T follicular helper cell (primary cell): Measurements from ENCODE around the gene MAFB.
"Not testable (repeated sequence)": the region's sequence is repeated elsewhere in the genome, so short reads cannot be mapped to it uniquely, and the experiment has no call there.

Experiments used
- DNase-seq: peaks from one replicate; pipeline ENCODE4 v3.0.0-alpha.2; 2020; ENCODE audit warnings: low read depth
- total RNA-seq, 2 experiments: gene quantifications; one replicate each; lab custom pipeline; 2026; lab: John Stamatoyannopoulos, UW

MAFB gene
- 0 reads per million in 2 experiments for total RNA-seq

DNA sequence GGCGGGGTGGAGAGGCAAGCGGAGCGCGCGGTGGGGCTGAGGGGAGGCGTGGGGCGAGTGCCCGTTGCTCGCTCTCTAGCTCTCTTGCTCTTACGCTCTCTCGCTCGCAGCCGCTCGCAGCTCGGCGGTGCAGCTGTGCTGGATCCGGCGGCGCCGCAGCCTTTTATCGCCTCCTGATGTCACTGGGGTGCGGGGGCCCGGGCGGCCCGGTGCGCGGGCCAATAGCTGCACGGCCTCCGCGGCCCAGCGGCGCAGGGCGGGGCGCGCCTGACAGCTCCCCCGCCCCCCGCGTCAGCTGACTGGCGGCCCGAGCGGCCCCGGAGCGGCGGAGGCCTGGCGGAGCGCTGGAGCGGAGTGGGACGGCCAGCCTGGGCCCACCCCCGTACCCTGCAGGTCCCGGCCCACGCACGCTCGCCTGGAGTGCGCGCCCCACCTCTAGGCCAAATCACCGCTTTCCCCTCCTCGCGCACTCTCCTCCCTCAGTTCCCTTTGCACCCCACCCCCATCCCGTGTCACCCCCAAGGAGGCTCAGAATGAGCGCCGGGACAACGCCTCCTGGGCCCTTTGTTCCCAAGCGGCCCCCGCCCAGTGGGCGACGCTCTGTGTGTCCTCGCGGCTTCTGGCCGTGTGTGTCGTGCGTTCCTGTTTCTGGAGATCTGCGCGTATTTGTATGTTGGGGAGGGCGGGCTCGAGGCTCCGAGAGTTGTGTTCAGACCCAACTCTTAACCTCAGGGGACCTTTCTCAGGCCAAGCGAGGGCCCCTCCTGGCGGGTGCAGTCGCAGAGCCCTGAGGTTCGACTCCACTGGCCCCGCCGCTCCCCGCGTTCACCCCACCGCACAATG, at the start of gene MAFB:
TSS of gene MAFB (minus strand) at position 137 of the 843 bp plus-strand sequence. CDS start 386 bp downstream, outside the sequence.
- DNase-seq = no peak

DNA sequence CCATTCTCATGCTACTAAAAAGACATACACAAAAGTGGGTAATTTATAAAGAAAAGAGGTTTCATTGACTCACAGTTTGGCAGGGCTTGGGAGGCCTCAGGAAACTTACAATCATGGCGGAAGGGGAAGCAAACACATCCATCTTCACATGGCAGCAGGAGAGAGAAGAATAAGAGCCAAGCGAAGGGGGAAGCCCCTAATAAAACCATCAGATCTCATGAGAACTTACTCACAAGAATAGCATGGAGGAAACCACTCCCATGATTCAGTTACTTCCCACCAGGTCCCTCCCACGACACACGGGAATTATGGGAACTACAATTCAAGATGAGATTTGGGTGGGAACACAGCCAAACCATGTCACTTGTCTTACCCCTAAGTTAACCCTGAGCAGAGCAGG, 47.4 kb upstream of the MAFB start:
- not testable (repeated sequence) for DNase-seq

DNA sequence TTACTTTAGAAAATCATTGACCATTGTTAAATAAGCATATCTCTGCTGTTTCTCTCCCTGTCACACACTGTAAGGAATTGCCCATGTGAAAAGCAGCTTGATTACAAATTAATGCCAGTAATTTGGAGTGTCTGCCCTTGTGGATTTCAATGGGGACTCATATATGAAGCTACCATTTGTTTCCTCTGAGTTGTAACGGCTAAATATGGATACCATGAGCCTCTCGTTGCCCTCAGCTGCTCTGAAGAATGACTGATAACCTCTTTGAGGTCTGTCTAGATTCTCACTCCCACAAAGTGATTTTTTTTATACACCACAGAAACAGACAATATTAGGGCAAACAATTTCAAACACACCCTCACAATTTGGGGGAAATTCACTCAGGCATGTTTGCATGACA, 40.0 kb upstream of the MAFB start:
- DNase-seq = no peak

DNA sequence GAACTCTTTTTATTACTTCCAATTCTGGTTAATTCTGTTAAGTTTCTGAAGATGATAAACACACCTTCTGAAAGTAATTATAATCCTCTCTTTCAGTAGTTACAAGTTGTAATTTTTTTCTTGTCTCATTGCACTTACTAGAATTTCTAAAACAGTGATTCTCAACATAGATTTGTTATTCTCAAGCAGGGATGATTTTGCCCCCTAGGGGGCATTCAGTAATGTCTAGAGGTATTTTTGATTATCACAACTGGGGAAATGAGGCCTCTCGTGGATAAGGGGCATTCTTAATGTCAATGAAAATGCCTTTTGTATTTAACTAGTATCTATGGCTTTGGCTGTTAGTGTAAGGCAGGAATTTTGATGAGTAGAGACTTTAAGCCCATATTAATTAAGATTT, 39.4 kb upstream of the MAFB start:
- no peak for DNase-seq

DNA sequence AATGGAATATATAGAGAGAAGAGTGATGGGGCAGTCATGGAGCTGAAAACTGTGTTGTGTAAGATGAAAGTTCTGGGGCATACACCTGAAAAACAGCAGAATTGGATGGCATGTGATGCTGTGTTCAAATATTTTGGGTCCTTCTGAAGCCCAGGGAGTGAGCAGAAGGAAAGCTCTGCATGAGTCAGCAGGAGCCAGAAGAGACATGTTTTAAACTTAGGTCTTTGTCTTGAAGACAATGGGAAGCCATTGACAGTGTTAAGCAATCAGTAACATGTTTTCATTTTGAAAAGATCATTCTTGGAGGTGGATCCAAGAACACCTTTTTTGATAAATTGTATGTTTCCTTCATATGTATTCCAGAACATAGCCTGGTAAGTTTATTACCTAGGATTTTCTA, 38.9 kb upstream of the MAFB start:
- DNase-seq = no peak

DNA sequence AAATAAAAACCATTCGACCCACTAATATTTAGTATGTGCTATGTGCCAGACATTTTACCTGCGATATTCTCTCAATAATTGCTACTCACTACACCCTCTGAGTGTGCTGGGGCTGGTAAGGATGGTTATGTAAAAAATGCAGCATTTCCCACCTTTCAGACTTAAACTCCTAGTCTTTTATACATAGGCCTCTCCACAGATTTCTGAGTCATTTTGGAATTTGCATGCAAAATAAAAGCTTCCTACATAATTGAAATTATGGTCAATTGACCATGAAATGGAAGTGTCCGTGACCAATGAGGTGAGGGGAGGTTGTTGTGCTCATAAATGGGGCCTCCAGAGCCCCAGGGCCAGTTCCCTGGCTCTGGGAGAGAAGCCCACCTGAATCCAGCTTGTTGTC, 37.7 kb upstream of the MAFB start:
- no peak for DNase-seq

DNA sequence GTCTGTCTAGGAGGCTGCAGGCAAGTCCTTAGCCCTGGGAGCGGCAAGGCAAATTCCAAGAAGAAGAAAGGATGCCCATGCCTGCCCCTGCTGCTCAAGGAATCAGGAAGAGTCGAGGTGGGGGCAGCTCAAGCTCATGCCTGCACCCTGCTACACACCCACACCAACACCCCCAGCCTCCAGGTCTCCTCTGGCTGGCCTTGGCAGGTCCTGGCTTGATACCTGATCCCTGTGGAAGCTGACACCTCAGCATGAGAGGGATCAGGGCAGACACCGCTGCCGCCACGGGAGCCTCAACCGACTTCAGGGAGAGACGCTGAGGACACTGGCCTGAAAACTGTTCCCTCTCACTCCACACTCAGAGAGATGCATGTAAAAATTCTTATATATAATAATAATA, 35.5 kb upstream of the MAFB start:
- no peak for DNase-seq

DNA sequence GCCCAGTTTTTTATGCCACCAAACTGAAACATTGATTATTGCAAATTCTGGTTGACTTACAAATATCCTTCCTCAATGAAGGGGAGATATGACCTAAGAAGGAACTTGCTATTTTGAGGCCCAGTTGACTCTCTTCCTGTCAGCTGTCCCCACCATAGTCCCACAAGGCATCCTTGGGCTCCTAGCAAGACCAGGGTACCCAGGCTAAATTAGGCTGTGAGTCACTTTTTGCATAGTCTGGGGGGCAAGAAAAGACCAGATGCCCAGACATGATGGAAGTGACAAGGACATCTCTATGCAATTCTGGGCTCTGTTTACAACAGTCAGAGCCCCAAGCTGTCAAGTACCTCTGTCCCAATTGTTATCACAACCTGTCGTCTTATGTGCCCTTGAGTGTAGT, 31.8 kb upstream of the MAFB start:
- DNase-seq = no peak

DNA sequence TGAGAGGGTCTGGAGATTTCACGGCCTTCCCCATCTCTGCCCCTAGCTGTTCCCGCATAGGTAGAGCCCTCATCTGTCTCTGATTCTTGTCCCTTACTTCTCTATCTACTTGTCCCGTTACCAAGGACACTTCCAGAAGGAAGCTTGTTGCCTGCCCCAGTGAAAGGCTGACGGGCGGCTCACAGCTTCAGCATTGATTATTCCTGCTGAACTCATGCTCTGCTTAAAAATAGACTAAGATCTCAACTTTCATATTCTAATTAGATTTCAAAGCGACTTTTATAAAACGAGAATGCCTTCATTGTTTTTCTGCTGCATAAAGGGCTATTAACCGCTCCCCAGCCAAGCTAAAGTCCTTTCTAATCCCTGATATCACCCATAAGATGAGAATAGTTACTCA, 31.1 kb upstream of the MAFB start:
- DNase-seq = no peak

DNA sequence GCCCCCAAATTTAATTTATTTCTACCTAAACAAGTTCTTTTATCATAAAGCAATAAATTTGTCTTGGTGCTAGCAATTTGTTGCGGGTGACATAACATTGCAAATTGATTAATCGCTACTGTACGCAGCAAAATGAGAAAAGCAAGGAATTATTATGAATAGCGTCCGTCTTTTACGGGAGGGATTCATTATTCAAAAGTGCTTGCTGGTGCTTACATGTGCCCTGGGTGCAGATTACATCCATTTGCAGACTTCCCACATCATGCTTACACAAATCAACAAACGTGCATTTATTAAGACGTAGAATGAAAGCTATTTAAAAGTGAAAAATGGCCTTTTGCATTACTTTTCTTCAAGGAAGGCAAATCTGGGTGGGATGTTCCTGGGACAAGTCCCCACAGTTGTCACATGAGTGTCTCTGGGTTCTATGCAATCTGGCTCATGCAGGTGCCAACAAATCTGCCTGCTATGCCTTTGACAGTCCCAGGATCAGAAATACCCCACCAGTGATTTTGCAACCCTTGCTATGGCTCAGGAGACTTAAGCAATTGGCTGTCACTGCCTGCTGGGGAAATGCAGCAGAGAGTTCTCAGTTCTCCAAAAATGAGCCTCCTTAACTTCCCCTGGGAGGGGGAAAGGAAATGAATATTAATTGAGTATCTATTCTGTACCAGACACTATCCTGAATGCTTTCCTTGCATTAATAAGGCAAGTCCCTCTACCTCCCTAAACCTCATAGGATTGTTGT, 30.1 kb upstream of the MAFB start:
- no peak for DNase-seq

DNA sequence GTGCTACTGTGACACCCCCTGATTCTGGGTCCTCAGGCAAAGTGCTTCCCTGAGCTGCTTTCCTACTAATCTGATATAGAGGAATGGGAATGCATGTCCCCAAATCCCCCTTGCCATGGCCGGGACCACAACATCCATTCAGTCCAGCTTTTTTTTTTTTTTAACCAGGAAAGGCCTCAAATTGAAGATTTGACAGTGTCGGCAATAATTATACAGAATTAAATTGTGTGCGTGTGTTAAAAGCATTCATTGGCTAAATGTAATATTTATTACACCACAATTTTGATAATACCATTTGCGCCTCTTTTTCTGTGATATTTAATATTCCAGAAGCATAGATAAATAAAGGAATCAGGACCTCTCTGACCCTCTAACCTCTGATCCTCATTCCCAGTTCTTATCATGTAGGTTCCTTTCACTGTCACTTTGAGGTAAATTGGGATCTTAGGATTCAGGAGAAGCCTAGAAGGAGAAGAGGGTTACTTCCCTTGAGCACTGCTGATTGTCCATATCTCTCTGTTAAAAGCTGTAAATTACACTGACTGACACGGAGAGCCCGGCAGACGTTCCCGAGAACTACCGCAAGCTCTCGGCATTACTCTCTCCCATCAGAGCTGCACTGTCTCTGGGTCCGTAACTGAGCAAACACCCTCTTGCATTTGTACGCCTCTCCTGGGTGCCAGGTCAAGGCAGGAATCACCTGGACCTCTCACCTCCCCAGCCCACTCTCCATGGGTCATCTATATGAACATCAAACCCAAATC, 29.4 kb upstream of the MAFB start:
- no peak for DNase-seq

DNA sequence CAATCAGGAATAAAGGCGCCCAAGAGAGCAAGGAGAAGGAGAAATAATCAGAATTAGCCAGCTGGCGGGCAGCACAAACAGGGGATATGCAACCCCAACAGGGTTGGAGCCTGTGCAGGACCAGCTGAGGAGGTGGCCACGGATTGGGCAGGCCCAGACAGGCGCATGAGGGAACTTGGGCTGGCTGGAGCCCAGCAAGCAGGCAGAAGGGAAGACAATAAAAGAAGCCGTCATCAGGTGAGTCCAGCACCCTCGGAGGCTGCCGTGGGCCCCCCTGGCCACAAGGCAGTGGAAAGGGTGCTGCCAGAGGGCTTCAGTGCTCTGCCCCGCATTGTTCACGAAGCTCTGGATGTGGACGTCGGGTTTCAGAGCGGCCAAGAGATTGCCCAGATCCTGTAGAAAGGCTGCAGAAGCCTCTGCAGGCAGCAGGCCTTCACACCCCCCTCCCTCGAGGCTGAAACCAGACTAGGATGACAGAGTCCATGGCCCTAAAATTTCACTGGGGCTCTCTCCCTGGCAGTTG, 28.4 kb upstream of the MAFB start:
- no peak for DNase-seq

DNA sequence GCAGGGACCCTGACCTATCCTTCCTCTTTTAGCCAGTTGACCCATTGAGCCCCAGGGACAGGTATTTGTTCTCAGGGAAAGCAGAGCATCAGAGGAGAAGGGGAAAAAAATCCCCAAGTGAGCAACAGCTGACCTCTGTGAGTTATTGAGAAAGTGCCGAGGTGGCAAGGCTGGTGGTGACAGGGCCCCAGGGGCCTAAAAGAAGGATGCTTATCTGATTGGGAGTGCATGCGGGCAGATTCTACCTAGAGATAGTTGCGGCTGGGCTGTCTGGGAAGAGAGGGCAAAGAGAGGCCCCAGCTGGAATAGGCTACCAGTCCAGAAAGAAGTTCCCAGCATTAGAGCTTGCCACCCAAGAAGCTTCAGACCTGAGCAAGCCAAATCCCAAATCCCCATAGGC, 26.5 kb upstream of the MAFB start:
- DNase-seq = no peak

DNA sequence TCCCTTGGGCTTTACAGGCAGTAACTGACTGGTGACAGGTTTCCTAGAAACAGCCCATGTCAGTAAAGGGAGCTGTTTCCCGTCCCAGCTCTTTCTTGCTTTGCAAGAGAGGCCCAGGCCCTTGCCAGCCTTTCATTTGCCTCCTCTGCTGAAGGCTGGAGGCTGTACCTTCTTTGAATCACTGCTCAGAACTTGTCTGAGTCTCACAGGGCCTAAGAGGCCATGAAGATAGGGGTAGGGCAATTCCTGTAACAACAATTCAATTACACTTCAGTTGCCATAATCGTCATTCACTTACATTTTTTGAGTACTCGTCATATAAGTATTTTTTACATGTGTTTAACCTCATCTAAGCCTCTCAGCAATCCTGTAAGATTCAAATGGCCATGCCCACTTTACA, 25.9 kb upstream of the MAFB start:
- DNase-seq = no peak

DNA sequence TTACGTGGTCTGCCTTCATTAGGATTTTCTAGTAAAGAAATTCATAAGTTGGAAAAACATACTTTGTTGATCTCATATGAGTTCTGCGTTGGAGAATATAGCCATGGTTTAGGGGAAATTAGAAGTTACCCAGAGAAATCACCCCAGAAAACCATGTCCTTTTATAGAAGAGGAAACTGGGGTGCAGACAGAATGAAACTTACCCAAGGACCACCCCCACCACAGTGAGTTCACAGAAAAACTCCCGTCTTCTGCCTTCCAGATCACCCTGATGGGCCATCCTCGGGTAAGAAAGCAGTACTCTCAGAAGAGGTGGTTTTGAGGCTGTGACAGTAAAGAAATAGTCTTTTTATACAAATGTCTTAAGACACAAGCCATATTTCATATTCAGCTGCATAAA, 25.1 kb upstream of the MAFB start:
- no peak for DNase-seq

DNA sequence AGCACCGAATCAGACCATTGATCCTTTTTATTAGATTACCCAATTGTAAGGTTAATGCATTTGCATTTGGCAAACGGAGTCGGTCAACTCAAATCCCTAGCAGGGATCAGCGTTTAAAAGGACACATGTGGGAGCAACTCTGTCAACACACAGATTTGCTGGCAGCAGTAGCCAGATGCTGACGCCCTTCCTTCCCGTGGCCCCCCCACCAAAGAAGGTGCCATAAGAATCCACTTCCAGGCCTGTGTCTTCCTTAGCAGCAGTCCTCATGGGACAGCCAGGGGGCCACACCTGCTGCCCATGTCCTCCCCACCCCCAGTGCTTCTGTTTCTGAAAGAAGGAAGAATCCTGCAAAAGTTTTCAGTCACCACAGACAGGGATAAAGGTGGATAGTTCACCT, 24.5 kb upstream of the MAFB start:
- no peak for DNase-seq

DNA sequence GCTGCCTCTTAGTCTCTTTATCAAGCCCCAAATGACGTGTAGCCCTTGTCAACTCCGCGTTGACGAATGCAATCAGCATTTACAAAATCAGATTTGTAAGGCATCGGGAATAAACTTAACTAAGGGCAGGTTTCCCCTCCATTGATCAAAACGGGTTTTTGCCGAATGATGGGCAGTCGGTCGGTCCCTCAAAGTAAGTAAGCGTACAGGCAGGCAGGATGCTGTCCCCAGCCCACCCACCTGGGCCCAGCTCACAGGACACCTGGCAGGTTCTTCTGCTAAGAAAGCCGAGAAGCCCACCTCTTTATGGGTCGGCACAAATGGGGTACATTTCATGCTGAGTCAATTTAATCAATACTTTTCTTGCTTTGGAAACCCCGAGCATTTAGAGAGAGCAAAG, 22.0 kb upstream of the MAFB start:
- DNase-seq = no peak

DNA sequence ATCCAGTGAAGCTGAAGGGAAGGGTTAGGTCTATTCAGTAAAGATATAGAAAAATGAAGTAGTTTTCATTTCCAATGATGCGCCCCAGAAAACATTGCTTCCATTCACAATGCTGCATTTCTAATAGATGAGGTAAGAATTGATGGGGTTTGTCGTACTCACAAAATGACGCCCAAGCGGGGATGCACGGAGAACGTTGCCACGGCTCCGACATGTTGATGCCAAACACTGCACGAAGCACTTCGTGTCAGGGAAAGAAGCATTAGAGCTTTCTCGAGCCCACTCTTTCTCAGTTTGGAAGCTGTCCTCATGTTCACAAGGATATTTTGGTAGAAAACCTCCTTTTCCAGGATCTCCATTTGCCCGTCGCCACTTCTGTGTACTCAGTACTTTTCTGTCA, 21.6 kb upstream of the MAFB start:
- DNase-seq = no peak

DNA sequence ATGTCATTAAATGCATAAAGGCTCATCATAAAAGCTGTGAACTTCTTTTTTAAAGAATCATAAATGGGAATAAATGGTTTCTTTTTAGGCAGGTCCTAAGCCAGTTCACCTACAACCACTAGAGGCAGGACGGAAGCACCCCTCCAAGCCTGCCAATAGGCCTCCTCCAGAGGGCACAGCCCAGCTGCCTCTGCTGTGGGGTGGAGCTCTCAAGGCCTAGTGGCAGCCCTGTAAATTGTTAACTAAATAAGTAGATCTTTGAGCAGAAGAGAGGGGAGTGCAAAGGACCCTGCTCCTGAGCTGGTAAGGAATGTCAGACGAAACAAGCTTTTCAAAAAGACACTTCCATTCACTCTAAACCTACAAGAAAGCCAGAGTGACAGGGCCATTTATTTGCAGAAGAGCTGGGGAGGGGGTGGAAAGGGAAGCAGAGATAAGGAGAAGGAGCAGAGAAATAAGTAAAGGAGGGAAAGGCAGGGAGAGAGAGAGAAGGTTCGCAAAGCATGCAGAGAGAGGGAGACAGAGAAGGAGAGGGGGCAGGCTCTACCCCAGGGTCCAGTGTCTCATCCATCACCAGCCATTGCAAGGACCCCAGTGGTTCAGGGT, 18.0 kb upstream of the MAFB start:
- DNase-seq = no peak

DNA sequence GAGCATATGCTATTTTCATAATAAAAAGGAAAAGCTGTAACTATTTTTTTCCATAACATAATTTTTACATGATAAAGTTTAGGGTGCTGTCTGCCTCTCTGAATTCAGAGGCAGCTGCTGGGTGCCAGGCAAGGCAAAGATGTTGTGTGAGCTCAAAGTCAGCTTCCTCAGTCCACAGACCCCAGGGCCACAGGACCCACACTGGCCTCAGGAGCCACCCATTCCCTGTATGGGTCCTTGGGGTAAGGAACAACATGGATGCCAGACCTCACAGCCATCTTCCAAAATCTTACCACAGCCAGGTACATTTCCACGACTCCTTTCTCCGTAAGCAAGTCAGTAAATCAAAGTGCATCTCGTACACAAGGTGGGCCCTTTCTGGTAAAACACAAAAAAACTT, 16.4 kb upstream of the MAFB start:
- no peak for DNase-seq

DNA sequence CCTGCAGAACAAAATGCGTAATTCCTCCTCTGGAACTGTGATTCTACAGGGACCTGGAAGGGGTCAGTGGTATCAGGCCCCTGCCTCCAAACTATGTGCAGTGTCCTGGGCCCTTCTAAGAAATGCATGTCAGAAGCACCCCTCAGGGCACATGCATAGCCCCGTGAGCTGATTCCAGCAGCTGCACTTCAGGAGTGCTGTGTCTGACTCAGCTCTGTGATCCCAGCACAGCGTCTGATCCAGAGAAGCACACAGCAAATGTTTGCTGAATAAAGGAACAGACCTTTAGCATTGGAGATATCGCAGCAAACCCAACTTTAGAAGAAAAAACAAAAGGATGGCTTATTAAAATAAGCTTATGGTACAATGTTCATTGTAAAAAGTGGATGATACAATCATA, 15.8 kb upstream of the MAFB start:
- no peak for DNase-seq

DNA sequence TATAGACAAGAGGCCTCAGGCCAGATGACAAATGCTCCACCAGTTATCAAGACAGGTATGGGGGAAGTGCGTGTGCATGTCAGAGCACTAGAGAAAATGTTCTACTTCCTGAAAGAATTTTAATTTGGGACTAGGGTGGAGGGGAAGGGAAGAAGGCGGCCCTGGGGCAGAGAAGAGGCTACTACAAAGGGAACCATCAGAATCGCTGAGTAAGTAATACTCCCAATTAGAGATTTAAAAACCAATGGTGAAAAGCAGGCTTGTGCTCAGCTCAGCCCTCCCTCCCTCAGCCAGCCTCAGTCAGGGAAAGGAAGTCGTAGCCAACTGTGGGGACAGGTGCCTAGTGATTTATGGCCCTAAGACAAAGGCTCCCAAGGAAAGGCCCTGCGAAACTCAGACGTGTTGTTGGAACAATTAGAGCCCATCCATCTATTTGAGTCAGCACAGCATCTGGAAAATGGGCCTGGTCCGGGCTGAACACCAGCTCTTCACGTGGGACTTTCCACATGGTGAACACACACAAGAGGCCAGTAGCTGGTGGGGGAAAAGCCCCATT, 15.0 kb upstream of the MAFB start:
- DNase-seq = no peak
